H1 (cell line): ENCODE measurements around the gene BMAL2.

Source experiments
- ATF2 ChIP-seq: IDR thresholded peaks from 2 replicates; pipeline ENCODE4 v1.6.1; 2012; ENCODE audit warnings: low read length, inconsistent platforms
- CBX8 ChIP-seq: fragments of 300-800, 300-1000 bp; sonication (generic); IDR thresholded peaks from 2 replicates; pipeline ENCODE4 v1.7.1; 2016; ENCODE audit warnings: low read depth, low read length, borderline replicate concordance
- CHD2 ChIP-seq: IDR thresholded peaks from 2 replicates; pipeline ENCODE4 v1.6.1; 2012; ENCODE audit warnings: low read length, improper control_type of control experiment
- EZH2 ChIP-seq: fragments of 200-600 bp; sonication (generic); IDR thresholded peaks from 2 replicates; pipeline ENCODE4 v1.7.1; 2012; ENCODE audit warnings: low read depth, mild to moderate bottlenecking, moderate library complexity, low read length, inconsistent platforms; ENCODE audit not compliant: severe bottlenecking
- HDAC6 ChIP-seq: IDR thresholded peaks from one replicate; pipeline ENCODE4 v1.7.1; 2012; ENCODE audit warnings: low read depth, mild to moderate bottlenecking, inconsistent platforms, low read length, moderate library complexity
- MAFK ChIP-seq: IDR thresholded peaks from 2 replicates; pipeline ENCODE4 v1.6.1; 2012; ENCODE audit warnings: low read depth, mild to moderate bottlenecking, improper control_type of control experiment, low read length
- POLR2A ChIP-seq, 2 experiments: IDR thresholded peaks; 1 replicate in 1 of 2; 2 replicates in 1 of 2; pipeline ENCODE4 v1.6.1; 2011; ENCODE audit warnings: low read depth in 2 of 2, low read length in 2 of 2, mild to moderate bottlenecking in 2 of 2; ENCODE audit errors: control extremely low read depth in 1 of 2
- POLR2AphosphoS5 ChIP-seq: IDR thresholded peaks from 2 replicates; pipeline ENCODE4 v1.6.1; 2011; ENCODE audit warnings: low read depth, low read length
- SP1 ChIP-seq: IDR thresholded peaks from 2 replicates; pipeline ENCODE4 v1.6.1; 2011; ENCODE audit warnings: low read depth, low read length
- TF ChIP-seq, protein P1 (sequence below), 3 experiments: IDR thresholded peaks; 1 replicate in 2 of 3; 2 replicates in 1 of 3; pipeline versions ENCODE4 v1.5.1 to v1.6.1; 2011; ENCODE audit warnings: low read length in 3 of 3, mild to moderate bottlenecking in 3 of 3, inconsistent platforms in 2 of 3, low read depth in 1 of 3, moderate library complexity in 1 of 3; ENCODE audit not compliant: insufficient read depth in 1 of 3; ENCODE audit errors: control extremely low read depth in 1 of 3

GRCh38 chr12:27319409-27319808, 13.2 kb upstream of the BMAL2 start:
- TF ChIP-seq, protein P1, sequence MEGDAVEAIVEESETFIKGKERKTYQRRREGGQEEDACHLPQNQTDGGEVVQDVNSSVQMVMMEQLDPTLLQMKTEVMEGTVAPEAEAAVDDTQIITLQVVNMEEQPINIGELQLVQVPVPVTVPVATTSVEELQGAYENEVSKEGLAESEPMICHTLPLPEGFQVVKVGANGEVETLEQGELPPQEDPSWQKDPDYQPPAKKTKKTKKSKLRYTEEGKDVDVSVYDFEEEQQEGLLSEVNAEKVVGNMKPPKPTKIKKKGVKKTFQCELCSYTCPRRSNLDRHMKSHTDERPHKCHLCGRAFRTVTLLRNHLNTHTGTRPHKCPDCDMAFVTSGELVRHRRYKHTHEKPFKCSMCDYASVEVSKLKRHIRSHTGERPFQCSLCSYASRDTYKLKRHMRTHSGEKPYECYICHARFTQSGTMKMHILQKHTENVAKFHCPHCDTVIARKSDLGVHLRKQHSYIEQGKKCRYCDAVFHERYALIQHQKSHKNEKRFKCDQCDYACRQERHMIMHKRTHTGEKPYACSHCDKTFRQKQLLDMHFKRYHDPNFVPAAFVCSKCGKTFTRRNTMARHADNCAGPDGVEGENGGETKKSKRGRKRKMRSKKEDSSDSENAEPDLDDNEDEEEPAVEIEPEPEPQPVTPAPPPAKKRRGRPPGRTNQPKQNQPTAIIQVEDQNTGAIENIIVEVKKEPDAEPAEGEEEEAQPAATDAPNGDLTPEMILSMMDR (IDR thresholded peaks at IDR 0.05; ENCODE audit: control extremely low read depth in 1 of 3, insufficient read depth in 1 of 3, low read depth in 1 of 3, low read length in 3 of 3), result no peak
- TF ChIP-seq SP1, result no peak
- no peak for TF ChIP-seq ATF2
- no peak for TF ChIP-seq CHD2
- no peak for TF ChIP-seq POLR2AphosphoS5
- no peak for TF ChIP-seq CBX8
- no peak for TF ChIP-seq EZH2
- no peak for TF ChIP-seq POLR2A (IDR thresholded peaks at IDR 0.05; ENCODE audit: control extremely low read depth in 1 of 2, low read depth in 2 of 2, low read length in 2 of 2)
- no peak for TF ChIP-seq HDAC6
- TF ChIP-seq MAFK, result no peak
